Ascending aorta (tissue), 2 donors: Measurements from ENCODE around the gene ACCSL. TPM values are rescaled to one million over a fixed set of nuclear protein-coding genes. Genes with fewer than 3 reads are reported as not detected.

ENCODE experiments used
- DNase-seq, 2 donors: peaks; one replicate each; pipeline ENCODE4 v3.0.0-alpha.2; 2019; ENCODE audit warnings: low spot score in 2 of 2
- H3K27ac ChIP-seq, 2 donors: fragments of 200-600 bp; sonication (generic); one replicate each; pipeline ENCODE4 v1.5.1; 2016 to 2017; ENCODE audit warnings: mild to moderate bottlenecking in 1 of 2
- H3K27me3 ChIP-seq: fragments of 200-600 bp; sonication (generic); one replicate; pipeline ENCODE4 v1.5.1; 2017
- H3K36me3 ChIP-seq, 2 donors: fragments of 200-600 bp; sonication (generic); one replicate each; pipeline ENCODE4 v1.5.1; 2016
- H3K4me1 ChIP-seq, 2 donors: fragments of 200-600 bp; sonication (generic); one replicate each; pipeline ENCODE4 v1.5.1; 2016 to 2017; ENCODE audit warnings: mild to moderate bottlenecking in 1 of 2
- H3K4me3 ChIP-seq, 2 donors: fragments of 200-600 bp; sonication (generic); one replicate each; pipeline ENCODE4 v1.5.1; 2016 to 2017; ENCODE audit warnings: mild to moderate bottlenecking in 1 of 2
- H3K9me3 ChIP-seq, 2 donors: fragments of 200-600 bp; sonication (generic); one replicate each; pipeline ENCODE4 v1.5.1; 2016
- intact Hi-C: fragments of 100-400 bp; cut with DNase I; formaldehyde crosslinking; loops from one replicate; pipeline ENCODE4 v1.15.1; 2023
- total RNA-seq: library from RNA; depleted of rRNA; stranded (reverse); fragments of >200 nt; gene quantifications from one replicate; pipeline ENCODE4 v1.1.0, GENCODE V29; 2016
- TF ChIP-seq, protein P1 (sequence below), 3 experiments: fragments of 200-600 bp in 2 of 3; fragments of 450-650 bp in 1 of 3; sonication (generic) in 2 of 3; IDR thresholded peaks; one replicate each; pipeline ENCODE4 v1.5.1; 2016 to 2019; ENCODE audit warnings: antibody characterized with exemption in 3 of 3, mild to moderate bottlenecking in 1 of 3, moderate library complexity in 1 of 3

Gene ACCSL
- total RNA-seq, 1 donor from 2014 or later: not detected

DNA sequence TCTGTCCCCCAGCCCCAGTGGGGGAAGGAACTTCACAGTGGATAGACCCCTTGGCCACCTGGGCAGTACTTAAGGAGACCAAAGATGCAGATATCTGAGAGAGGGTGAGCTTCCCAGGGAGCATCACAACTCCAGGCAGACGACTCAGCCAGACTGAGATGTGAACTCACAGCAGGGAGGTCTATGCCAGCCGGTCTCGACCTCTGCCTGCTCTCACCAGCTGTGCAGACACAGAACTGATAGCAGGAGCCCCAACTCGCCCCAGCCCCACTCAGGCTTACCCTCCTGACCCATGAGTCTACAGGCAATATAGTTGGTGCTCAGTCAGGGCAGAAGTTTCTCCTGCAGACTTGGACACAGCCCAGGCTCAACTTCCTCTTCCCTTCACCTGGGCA, 29.7 kb upstream of the ACCSL start:
- H3K27ac ChIP-seq: peak overlapping the region; percentile 83 to 93
- H3K9me3 ChIP-seq: no peaks in the 10 kb centered on the region
- no peaks in the 10 kb centered on the region for H3K36me3 ChIP-seq
- no peak for DNase-seq
- no peak overlapping the region for H3K4me3 ChIP-seq
- H3K4me1 ChIP-seq: peaks cover 8 to 46% of the 10 kb centered on the region in 2 donors
- no peaks in the 10 kb centered on the region for H3K27me3 ChIP-seq
- TF ChIP-seq, protein P1, sequence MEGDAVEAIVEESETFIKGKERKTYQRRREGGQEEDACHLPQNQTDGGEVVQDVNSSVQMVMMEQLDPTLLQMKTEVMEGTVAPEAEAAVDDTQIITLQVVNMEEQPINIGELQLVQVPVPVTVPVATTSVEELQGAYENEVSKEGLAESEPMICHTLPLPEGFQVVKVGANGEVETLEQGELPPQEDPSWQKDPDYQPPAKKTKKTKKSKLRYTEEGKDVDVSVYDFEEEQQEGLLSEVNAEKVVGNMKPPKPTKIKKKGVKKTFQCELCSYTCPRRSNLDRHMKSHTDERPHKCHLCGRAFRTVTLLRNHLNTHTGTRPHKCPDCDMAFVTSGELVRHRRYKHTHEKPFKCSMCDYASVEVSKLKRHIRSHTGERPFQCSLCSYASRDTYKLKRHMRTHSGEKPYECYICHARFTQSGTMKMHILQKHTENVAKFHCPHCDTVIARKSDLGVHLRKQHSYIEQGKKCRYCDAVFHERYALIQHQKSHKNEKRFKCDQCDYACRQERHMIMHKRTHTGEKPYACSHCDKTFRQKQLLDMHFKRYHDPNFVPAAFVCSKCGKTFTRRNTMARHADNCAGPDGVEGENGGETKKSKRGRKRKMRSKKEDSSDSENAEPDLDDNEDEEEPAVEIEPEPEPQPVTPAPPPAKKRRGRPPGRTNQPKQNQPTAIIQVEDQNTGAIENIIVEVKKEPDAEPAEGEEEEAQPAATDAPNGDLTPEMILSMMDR (IDR thresholded peaks at IDR 0.05): no peak
- intact Hi-C loops: loop anchor here (1.0 to 5.0 kb wide), 2 partner anchors 12 to 71 kb away; no protein-coding TSS in a partner anchor

DNA sequence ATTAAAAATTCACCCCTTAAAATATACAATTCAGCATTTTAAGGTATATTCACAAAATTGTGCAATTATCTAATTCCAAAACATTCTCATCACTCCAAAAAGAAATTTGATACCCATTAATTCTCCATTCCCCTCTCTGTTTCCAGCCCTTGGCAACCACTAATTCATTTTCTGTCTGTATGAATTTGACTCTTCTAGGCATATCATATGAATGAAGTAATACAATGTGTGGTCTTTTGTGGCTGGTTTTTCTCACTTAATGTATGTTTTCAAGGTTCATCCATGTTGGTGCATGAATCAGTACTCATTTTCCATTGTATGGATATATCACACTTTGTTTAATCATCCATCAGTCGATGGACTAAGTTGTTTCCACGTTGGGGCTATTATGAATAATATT, 29.0 kb upstream of the ACCSL start:
- Histone ChIP-seq H3K27me3 (no peaks in the 10 kb centered on the region), H3K27ac (peak overlapping the region; percentile 83 to 93), H3K4me1 (peaks cover 8 to 44% of the 10 kb centered on the region in 2 donors), H3K4me3 (no peak overlapping the region), H3K36me3 (no peaks in the 10 kb centered on the region), H3K9me3 (no peaks in the 10 kb centered on the region)
- intact Hi-C loops: loop anchor here (1.0 to 5.0 kb wide), 2 partner anchors 11 to 72 kb away; no protein-coding TSS in a partner anchor
- TF ChIP-seq, protein P1 (IDR thresholded peaks at IDR 0.05): no peak
- DNase-seq: no peak

DNA sequence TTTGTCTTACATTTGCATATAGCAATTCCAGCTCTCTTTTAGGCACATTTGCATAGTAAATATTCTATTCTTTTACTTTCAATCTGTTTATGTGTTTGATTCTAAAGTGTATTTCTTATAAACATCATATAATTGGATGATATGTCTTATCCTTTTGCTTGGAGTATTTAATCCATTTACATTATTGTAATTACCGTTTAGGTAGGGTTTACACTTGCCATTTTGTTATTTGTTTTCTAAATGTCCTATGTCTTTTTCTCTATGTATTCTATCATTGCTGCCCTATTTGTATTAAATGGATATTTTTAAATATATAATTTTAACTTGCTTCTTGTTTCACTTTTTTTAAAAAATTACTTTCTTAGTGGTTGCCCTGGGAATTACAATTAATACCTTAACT, 22.8 kb upstream of the ACCSL start:
- DNase-seq: no peak
- H3K27ac ChIP-seq: no peak overlapping the region
- H3K36me3 ChIP-seq: no peaks in the 10 kb centered on the region
- no peak overlapping the region for H3K4me3 ChIP-seq
- no peaks in the 10 kb centered on the region for H3K27me3 ChIP-seq
- H3K4me1 ChIP-seq: peaks cover 7 to 12% of the 10 kb centered on the region in 2 donors
- H3K9me3 ChIP-seq: peaks cover 5 to 8% of the 10 kb centered on the region in 2 donors
- TF ChIP-seq, protein P1 (IDR thresholded peaks at IDR 0.05): no peak
- intact Hi-C loops: no loop called here

DNA sequence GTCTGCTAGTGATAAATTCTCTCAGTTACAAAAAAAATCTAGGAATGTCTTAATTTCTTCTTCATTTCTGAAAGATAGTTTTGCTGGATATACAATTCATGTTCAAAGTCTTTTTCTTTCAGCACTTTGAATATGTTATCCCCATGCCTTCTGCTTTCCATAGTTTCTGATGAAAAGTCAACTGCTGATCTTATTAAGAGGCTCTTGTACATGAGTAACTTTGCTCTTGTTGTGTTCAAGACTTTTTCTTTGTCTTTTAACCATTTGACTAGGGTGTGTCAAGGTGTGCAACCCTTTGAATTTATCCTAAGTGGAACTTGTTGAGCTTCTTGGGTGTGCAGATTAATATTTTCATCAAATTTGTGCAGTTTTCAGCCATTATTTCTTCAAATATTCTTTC, 22.1 kb upstream of the ACCSL start:
- Histone ChIP-seq H3K36me3 (no peaks in the 10 kb centered on the region), H3K9me3 (peaks cover 5 to 8% of the 10 kb centered on the region in 2 donors), H3K4me1 (peaks cover 7 to 12% of the 10 kb centered on the region in 2 donors), H3K4me3 (no peak overlapping the region), H3K27me3 (no peaks in the 10 kb centered on the region), H3K27ac (no peak overlapping the region)
- TF ChIP-seq, protein P1 (IDR thresholded peaks at IDR 0.05): no peak
- intact Hi-C loops: no loop called here
- DNase-seq: no peak

DNA sequence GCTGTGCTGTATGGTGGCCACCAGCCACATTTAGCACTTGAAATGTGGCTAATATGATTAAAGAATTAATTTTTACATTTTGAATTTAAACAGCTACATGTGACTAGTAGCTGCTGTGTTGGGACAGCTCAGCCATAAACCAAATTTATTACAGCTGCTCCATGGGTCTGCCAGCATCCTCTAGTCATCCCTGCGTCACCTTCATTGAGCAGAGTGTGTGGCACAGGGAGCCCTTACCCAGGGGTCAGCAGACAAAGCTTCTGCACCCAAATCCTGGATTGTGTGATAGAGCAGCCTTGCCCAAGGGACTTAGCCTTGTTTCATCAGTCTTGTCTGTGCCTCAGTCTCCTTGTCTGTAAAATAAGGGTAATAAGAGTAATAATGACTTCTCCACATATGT, 19.4 kb upstream of the ACCSL start:
- no peak overlapping the region for H3K4me3 ChIP-seq
- TF ChIP-seq, protein P1 (IDR thresholded peaks at IDR 0.05): no peak
- no peaks in the 10 kb centered on the region for H3K36me3 ChIP-seq
- DNase-seq: no peak
- H3K9me3 ChIP-seq: peaks cover 5 to 8% of the 10 kb centered on the region in 2 donors
- H3K4me1 ChIP-seq: peaks cover 29 to 38% of the 10 kb centered on the region in 2 donors
- no peaks in the 10 kb centered on the region for H3K27me3 ChIP-seq
- H3K27ac ChIP-seq: peak overlapping the region; percentile 92 to 96
- intact Hi-C loops: no loop called here
